Fibroblast of mammary gland (primary cell): Measurements from ENCODE around the gene RBFOX1.

Experiments
- DNase-seq: peaks from one replicate; pipeline ENCODE4 v3.0.0-alpha.2; 2010; ENCODE audit warnings: low read depth
- H3K4me3 ChIP-seq: 2 replicates; pipeline ENCODE4 v1.5.1; 2011; ENCODE audit warnings: low read depth, mild to moderate bottlenecking, low read length, moderate library complexity; ENCODE audit not compliant: control insufficient read depth
- CTCF ChIP-seq: conservative IDR thresholded peaks from 2 replicates; pipeline ENCODE4 v1.5.1; 2011; ENCODE audit warnings: low read depth, low read length, inconsistent platforms; ENCODE audit not compliant: control insufficient read depth, insufficient read depth

RBFOX1 gene

GRCh38 chr16:7638306-7638705 is 305.7 kb downstream of the RBFOX1 start:
- H3K4me3 ChIP-seq: no peak overlapping the region
- no peak for DNase-seq
- no peak for TF ChIP-seq CTCF

GRCh38 chr16:7640334-7640733 is 307.7 kb downstream of the RBFOX1 start:
- no peak for DNase-seq
- H3K4me3 ChIP-seq: no peak overlapping the region
- no peak for TF ChIP-seq CTCF

GRCh38 chr16:7644176-7644575 is 311.5 kb downstream of the RBFOX1 start:
- DNase-seq: no peak
- no peak for TF ChIP-seq CTCF
- no peak overlapping the region for H3K4me3 ChIP-seq

- TF ChIP-seq CTCF: no peak
- no peak for DNase-seq
Observed at GRCh38 chr16:7644811-7645210, 312.2 kb downstream of the RBFOX1 start.

GRCh38 chr16:7646821-7647500 is 314.3 kb downstream of the RBFOX1 start:
- no peak for TF ChIP-seq CTCF
- H3K4me3 ChIP-seq: no peak overlapping the region
- DNase-seq: no peak

More at GRCh38 chr16:7644811-7645210, 312.2 kb downstream of the RBFOX1 start:
- H3K4me3 ChIP-seq: no peak overlapping the region

- no peak overlapping the region for H3K4me3 ChIP-seq
- DNase-seq: no peak
- no peak for TF ChIP-seq CTCF
Observed at GRCh38 chr16:7650431-7650830, 317.8 kb downstream of the RBFOX1 start.
